ENCODE results near the gene GRK1. TPM values are rescaled to one million over a fixed set of nuclear protein-coding genes. Genes with fewer than 3 reads are reported as not detected.

Gene GRK1
- total and polyA plus RNA-seq, 2 of the 13 experiments (the other 11 are each of a cell fraction or from before 2014, with no cell fraction given), result 0.07 to 0.12 TPM

GRCh38 chr13:113742445-113743120 is 75.6 kb downstream of the GRK1 start (continued):
- TF ChIP-seq ZNF710 (CRISPR knock-in tag; IDR thresholded peaks at IDR 0.05; ENCODE audit: borderline replicate concordance) (no peak), ZNF816 (CRISPR knock-in tag; IDR thresholded peaks at IDR 0.05; ENCODE audit: borderline replicate concordance) (no peak), ZEB1 (IDR thresholded peaks at IDR 0.05; ENCODE audit: insufficient replicate concordance, low read depth) (no peak), HDAC1 (CRISPR knock-in tag; IDR thresholded peaks at IDR 0.05) (0 out of 2 replicates have a peak, but pooled peaks have one; percentile 5), PHF8 (CRISPR knock-in tag; IDR thresholded peaks at IDR 0.05) (no peak; the same call in 1 of the 2 replicates), ZSCAN5A (CRISPR knock-in tag; IDR thresholded peaks at IDR 0.05; ENCODE audit: borderline replicate concordance) (no peak), ZMYM4 (CRISPR knock-in tag; IDR thresholded peaks at IDR 0.05) (no peak), ATF4 (CRISPR knock-in tag; IDR thresholded peaks at IDR 0.05) (no peak), ZNF549 (CRISPR knock-in tag; IDR thresholded peaks at IDR 0.05) (no peak), ZNF687 (CRISPR knock-in tag; IDR thresholded peaks at IDR 0.05) (peak; percentile 77), U2AF2 (IDR thresholded peaks at IDR 0.05; ENCODE audit: low read depth, low read length) (no peak), ZNF543 (CRISPR knock-in tag; IDR thresholded peaks at IDR 0.05) (no peak), NCOA1 (CRISPR knock-in tag; IDR thresholded peaks at IDR 0.05) (0 out of 2 replicates have a peak, but pooled peaks have one; percentile 30), RERE (CRISPR knock-in tag; IDR thresholded peaks at IDR 0.05; ENCODE audit: low read depth) (no peak)

Data from HepG2 (cell line).